BJ (cell line): ENCODE measurements around the gene FLYWCH2. TPM values are rescaled to one million over a fixed set of nuclear protein-coding genes. Genes with fewer than 3 reads are reported as not detected.
A peak's percentile ranks its signal among the peaks of the same experiment; 100 is the strongest.

Experiments used
- CTCF ChIA-PET: fragments of 350-600 bp; formaldehyde crosslinking; extraction: SDS; loops from one replicate; lab custom pipeline; 2021; ENCODE audit warnings: antibody characterized with exemption, inconsistent platforms; lab: Yijun Ruan, JAX
- POLR2A ChIA-PET: fragments of 300-600 bp; sonication (Branson Sonifier 250); formaldehyde crosslinking; extraction: SDS; loops from one replicate; lab custom pipeline; 2021; ENCODE audit warnings: antibody characterized with exemption; lab: Charles Lee
- DNase-seq: peaks from one replicate; pipeline ENCODE4 v3.0.0-alpha.2; 2011; ENCODE audit warnings: low read depth
- H3K27me3 ChIP-seq: 2 replicates; pipeline ENCODE4 v1.6.0; 2011; ENCODE audit warnings: low read length; ENCODE audit not compliant: control insufficient read depth, insufficient read depth
- H3K36me3 ChIP-seq: 2 replicates; pipeline ENCODE4 v1.5.1; 2011; ENCODE audit warnings: low read length; ENCODE audit not compliant: control insufficient read depth, insufficient read depth
- H3K4me3 ChIP-seq: 2 replicates; pipeline ENCODE4 v1.5.1; 2011; ENCODE audit warnings: low read depth, mild to moderate bottlenecking, control low read depth, low read length
- polyA minus RNA-seq: library from RNA; depleted of rRNA, polyadenylated mRNA; stranded (reverse); fragments of >200 nt; gene quantifications from 2 replicates; pipeline ENCODE4 v1.2.3, GENCODE V29; 2011; rRNA and poly(A)+ RNA removed
- polyA plus RNA-seq: library from polyadenylated mRNA; depleted of rRNA; stranded (reverse); fragments of >200 nt; gene quantifications from 2 replicates; pipeline ENCODE4 v1.2.3, GENCODE V29; 2011; rRNA removed
- TF ChIP-seq, protein P1 (sequence below): IDR thresholded peaks from 2 replicates; pipeline ENCODE4 v1.5.1; 2011; ENCODE audit warnings: low read depth, mild to moderate bottlenecking, control low read depth, inconsistent platforms, low read length, moderate library complexity; ENCODE audit not compliant: insufficient read depth

The FLYWCH2 gene, protein sequence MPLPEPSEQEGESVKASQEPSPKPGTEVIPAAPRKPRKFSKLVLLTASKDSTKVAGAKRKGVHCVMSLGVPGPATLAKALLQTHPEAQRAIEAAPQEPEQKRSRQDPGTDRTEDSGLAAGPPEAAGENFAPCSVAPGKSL
- 25.6 and 39.9 TPM in 2 replicates for polyA plus RNA-seq
- polyA minus RNA-seq, result 5.3 and 6.4 TPM in 2 replicates

DNA sequence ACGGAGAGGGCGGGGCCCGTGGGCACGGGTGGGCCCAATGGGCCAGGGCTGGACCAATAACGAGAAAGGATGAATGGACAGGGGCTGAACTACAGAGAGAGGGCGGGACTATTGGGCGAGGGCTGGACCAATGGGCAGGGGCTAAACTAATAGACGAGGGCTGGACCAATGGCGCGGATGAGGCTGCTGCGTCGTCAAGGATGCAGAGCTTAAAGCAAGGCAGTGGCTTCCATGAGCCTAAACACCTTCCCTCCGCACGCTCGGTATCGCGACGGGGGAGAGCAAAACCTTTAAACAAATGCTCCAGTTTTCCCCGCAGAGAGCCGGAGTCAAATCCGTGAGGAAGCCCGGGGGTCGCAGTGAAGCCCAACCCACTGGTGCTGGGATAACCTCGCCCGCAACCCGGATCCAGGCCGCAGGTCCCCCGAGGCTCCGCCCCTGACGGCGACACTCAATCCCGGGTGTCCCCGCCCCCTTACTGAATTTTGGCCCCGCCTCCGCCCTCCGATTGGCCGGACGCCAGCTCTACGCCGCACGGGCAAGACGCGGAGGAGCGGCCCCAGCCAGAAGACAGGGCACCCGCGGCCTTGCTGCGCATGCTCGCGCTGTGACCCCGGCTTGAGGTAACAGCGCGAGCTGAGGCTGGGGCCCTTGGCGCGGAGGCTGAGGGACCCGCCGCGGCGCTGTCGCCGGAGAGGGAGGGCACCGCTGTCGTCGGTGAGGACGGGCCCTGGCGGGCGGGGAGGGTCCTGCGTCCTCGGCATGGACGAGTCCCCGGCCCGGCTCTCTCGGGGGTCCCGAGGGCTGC, at the start of gene FLYWCH2:
TSS of gene FLYWCH2 (plus strand) at position 566 of the 808 bp plus-strand sequence. CDS start 13,235 bp downstream, outside the sequence.
- DNase-seq, result peak; percentile 94
- Histone ChIP-seq H3K4me3 (peak within 1 kb of the TSS; percentile 99), H3K27me3 (no peaks in the 10 kb centered on the region; the same call in 1 of the 2 replicates), H3K36me3 (no peaks in the 10 kb centered on the region)
- TF ChIP-seq, protein P1, sequence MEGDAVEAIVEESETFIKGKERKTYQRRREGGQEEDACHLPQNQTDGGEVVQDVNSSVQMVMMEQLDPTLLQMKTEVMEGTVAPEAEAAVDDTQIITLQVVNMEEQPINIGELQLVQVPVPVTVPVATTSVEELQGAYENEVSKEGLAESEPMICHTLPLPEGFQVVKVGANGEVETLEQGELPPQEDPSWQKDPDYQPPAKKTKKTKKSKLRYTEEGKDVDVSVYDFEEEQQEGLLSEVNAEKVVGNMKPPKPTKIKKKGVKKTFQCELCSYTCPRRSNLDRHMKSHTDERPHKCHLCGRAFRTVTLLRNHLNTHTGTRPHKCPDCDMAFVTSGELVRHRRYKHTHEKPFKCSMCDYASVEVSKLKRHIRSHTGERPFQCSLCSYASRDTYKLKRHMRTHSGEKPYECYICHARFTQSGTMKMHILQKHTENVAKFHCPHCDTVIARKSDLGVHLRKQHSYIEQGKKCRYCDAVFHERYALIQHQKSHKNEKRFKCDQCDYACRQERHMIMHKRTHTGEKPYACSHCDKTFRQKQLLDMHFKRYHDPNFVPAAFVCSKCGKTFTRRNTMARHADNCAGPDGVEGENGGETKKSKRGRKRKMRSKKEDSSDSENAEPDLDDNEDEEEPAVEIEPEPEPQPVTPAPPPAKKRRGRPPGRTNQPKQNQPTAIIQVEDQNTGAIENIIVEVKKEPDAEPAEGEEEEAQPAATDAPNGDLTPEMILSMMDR, result no peak
- ChIA-PET CTCF (interaction anchor here (0.9 to 2.0 kb wide), 10 partner anchors 8 to 44 kb away, joined by 3 to 11 read pairs (median 6); no protein-coding TSS in a partner anchor), POLR2A (interaction anchor here (0.7 to 1.0 kb wide), 2 partner anchors 30 to 1198 kb away, joined by 3 to 4 read pairs; no protein-coding TSS in a partner anchor)

DNA sequence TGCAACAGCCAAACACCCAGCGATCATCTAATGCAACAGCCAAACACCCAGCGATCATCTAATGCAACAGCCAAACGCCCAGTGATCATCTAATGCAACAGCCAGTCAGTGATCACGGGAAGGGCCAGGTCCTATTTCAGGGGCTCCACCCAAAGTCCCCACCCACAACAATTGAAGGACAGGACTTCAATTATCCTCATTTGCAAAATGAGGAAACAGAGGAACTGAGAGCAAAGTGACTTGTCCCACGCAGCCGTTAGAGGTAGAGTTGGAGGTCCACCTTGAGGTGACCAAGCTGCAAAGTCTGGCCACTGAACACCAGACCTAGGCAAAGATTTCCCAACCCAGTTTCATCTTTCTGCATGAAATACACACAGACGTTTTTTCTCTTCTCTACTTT, 49.2 kb upstream of the FLYWCH2 start:
- H3K36me3 ChIP-seq, result no peaks in the 10 kb centered on the region
- TF ChIP-seq, protein P1, result no peak
- POLR2A ChIA-PET, result no interaction called here
- DNase-seq, result no peak
- peaks cover 23% of the 10 kb centered on the region for H3K27me3 ChIP-seq
- H3K4me3 ChIP-seq, result no peak overlapping the region
- CTCF ChIA-PET, result no interaction called here

DNA sequence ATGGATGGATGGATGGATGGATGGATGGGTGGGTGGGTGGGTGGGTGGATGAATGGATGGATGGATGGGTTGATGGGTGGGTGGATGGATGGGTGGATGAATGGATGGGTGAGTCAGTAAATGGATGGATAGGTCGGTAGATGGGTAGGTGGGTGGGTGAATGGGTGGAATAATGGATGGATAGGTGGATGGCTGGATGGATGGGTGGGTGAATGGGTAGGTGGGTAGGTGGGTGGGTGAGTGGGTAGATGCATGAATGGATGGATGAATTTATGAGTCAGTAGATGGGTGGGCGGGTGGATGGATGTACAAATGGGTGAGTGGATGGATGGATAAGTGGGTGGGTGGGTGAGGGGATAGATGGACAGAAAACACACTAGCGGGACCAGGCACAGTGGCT, 48.0 kb upstream of the FLYWCH2 start:
- Histone ChIP-seq H3K27me3 (peaks cover 20% of the 10 kb centered on the region), H3K36me3 (no peaks in the 10 kb centered on the region), H3K4me3 (no peak overlapping the region)
- CTCF ChIA-PET, result no interaction called here
- POLR2A ChIA-PET, result no interaction called here
- TF ChIP-seq, protein P1, result no peak
- no peak for DNase-seq

DNA sequence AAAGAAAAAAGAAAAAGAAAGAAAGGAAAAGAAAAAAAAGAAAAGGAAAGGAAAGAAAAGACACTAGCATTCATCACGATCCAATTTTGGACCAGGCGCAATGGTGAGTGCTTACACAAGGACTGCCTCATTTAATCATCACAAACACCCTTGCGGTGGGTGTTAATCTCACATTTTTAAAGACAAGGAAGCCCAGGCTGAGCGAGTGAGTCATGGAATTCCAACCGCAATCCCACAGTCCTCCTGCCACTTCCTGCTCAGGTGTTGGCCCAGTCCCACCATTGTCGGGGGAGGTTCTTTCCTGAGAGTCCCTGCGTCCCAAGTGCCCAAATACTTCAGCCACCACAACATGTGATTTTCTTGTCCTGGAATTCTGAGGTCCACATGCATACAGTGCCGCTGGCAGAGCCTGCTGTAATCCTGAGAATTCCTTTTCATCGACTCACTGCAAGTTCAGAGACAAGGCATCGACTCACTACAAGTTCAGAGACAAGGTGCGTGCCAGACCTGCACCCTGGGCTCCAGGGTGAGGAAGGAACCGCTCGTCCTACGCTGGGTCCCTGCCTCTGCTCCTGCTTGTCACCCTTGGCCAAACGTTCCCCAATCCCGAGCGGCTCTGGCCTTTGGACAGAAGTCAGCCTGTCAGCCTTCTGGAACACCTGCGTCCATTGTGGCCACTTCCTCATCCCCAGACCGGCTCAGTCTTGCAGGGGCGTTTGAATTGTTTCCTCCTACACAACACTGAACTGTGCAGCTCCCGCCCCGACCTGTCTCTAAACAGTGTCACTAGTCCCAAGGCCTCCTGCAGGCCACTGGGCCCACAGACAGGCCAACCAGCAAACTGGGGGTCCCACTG, 47.1 kb upstream of the FLYWCH2 start:
- Histone ChIP-seq H3K36me3 (no peaks in the 10 kb centered on the region), H3K4me3 (no peak overlapping the region), H3K27me3 (peaks cover 12% of the 10 kb centered on the region)
- POLR2A ChIA-PET, result no interaction called here
- CTCF ChIA-PET, result interaction anchor here (1.1 to 1.6 kb wide), 3 partner anchors 10 to 92 kb away, joined by 3 to 4 read pairs (median 4); no protein-coding TSS in a partner anchor
- peak; percentile 98 for DNase-seq
- TF ChIP-seq, protein P1, result no peak
